Stimulated activated CD4-positive, alpha-beta T cell treated with anti-CD3 and anti-CD28 coated beads, Interleukin-15, amount 100 ng/mL, for 24 hours (primary cell): ENCODE measurements around the gene ACAA1.

ENCODE experiments used
- DNase-seq: peaks from one replicate; pipeline ENCODE4 v3.0.0-alpha.2; 2020

The ACAA1 gene

GRCh38 chr3:38133557-38134405 is 3.1 kb downstream of the ACAA1 start:
- DNase-seq: no peak

- DNase-seq: no peak
These were observed 3.7 kb downstream of the ACAA1 start for GRCh38 chr3:38133209-38133556.

- DNase-seq: peak; percentile 49
These were observed 5.1 kb downstream of the ACAA1 start for GRCh38 chr3:38131621-38132369.

- DNase-seq: no peak
These were observed 6.3 kb downstream of the ACAA1 start for GRCh38 chr3:38130631-38131065.

- DNase-seq: no peak
These were observed 7.9 kb downstream of the ACAA1 start for GRCh38 chr3:38129058-38129457.

- no peak for DNase-seq
These were observed 8.6 kb downstream of the ACAA1 start for GRCh38 chr3:38128303-38128655.

- no peak for DNase-seq
These were observed 9.2 kb downstream of the ACAA1 start for GRCh38 chr3:38127611-38128302.

GRCh38 chr3:38126121-38126892 is 10.6 kb downstream of the ACAA1 start:
- DNase-seq: no peak

- no peak for DNase-seq
These were observed 11.4 kb downstream of the ACAA1 start for GRCh38 chr3:38125305-38126120.

GRCh38 chr3:38124324-38125122 is 12.4 kb downstream of the ACAA1 start:
- DNase-seq: no peak

GRCh38 chr3:38122712-38123290 is 14.1 kb downstream of the ACAA1 start:
- no peak for DNase-seq

- DNase-seq: no peak
These were observed 15.0 kb downstream of the ACAA1 start for GRCh38 chr3:38121832-38122461.

GRCh38 chr3:38121451-38121831 is 15.5 kb downstream of the ACAA1 start:
- DNase-seq: no peak

GRCh38 chr3:38120693-38121450 is 16.1 kb downstream of the ACAA1 start:
- no peak for DNase-seq

GRCh38 chr3:38119821-38120692 is 16.9 kb downstream of the ACAA1 start:
- DNase-seq: no peak

GRCh38 chr3:38119248-38119544 is 17.7 kb downstream of the ACAA1 start:
- DNase-seq: no peak

- DNase-seq: no peak
These were observed 18.3 kb downstream of the ACAA1 start for GRCh38 chr3:38118421-38119247.
